AG09309 (cell line): ENCODE results near the gene TM4SF4.

Source experiments
- DNase-seq: peaks from one replicate; pipeline ENCODE4 v3.0.0-alpha.2; 2010; ENCODE audit warnings: low read depth
- H3K4me3 ChIP-seq: 2 replicates; pipeline ENCODE4 v1.5.1; 2011; ENCODE audit warnings: mild to moderate bottlenecking, low read depth, low read length, moderate library complexity; ENCODE audit not compliant: control insufficient read depth
- CTCF ChIP-seq: IDR thresholded peaks from 2 replicates; pipeline ENCODE4 v1.5.1; 2011; ENCODE audit warnings: mild to moderate bottlenecking, low read depth, low read length, inconsistent platforms; ENCODE audit not compliant: insufficient read depth, control insufficient read depth; ENCODE audit errors: missing control alignments

The TM4SF4 gene

GRCh38 chr3:149435996-149436885 is 38.3 kb upstream of the TM4SF4 start:
- H3K4me3 ChIP-seq, result no peak overlapping the region
- no peak for DNase-seq
- no peak for TF ChIP-seq CTCF

GRCh38 chr3:149437286-149437685 is 37.2 kb upstream of the TM4SF4 start:
- TF ChIP-seq CTCF, result no peak
- no peak for DNase-seq
- no peak overlapping the region for H3K4me3 ChIP-seq

GRCh38 chr3:149437710-149438109 is 36.8 kb upstream of the TM4SF4 start:
- DNase-seq, result no peak
- no peak overlapping the region for H3K4me3 ChIP-seq
- TF ChIP-seq CTCF, result no peak

- TF ChIP-seq CTCF, result no peak
- H3K4me3 ChIP-seq, result no peak overlapping the region
- DNase-seq, result no peak
These were observed 35.5 kb upstream of the TM4SF4 start for GRCh38 chr3:149438981-149439380.

GRCh38 chr3:149441642-149442041 is 32.9 kb upstream of the TM4SF4 start:
- no peak for TF ChIP-seq CTCF
- no peak for DNase-seq

GRCh38 chr3:149442043-149442442 is 32.5 kb upstream of the TM4SF4 start:
- no peak for DNase-seq
- TF ChIP-seq CTCF, result no peak
- no peak overlapping the region for H3K4me3 ChIP-seq

More at GRCh38 chr3:149441642-149442041, 32.9 kb upstream of the TM4SF4 start:
- H3K4me3 ChIP-seq, result no peak overlapping the region
